A172 (cell line): ENCODE results near the gene CGB8. TPM values are rescaled to one million over a fixed set of nuclear protein-coding genes. Genes with fewer than 3 reads are reported as not detected.
"Not testable (repeated sequence)": the region's sequence is repeated elsewhere in the genome, so short reads cannot be mapped to it uniquely, and the experiment has no call there.

Experiments
- DNase-seq: peaks from one replicate; pipeline ENCODE4 v3.0.0-alpha.2; 2015; ENCODE audit warnings: low spot score
- total RNA-seq: library from RNA; depleted of rRNA; stranded (reverse); fragments of >200 nt; shearing (Covaris generic); gene quantifications from 2 replicates; pipeline ENCODE4 v1.2.3, GENCODE V29; 2014

CGB8 gene
- total RNA-seq, 1 experiment from 2014 or later = 8.8 TPM

- no peak for DNase-seq
Observed at GRCh38 chr19:49064768-49065611, 16.1 kb upstream of the CGB8 start, which contains the start of gene NTF4. NTF4 (minus strand) TSS chr19:49064818; CDS start chr19:49061997, 2,821 bp downstream.

- DNase-seq = no peak
Observed at GRCh38 chr19:49064029-49064629, 15.2 kb upstream of the CGB8 start.

GRCh38 chr19:49061445-49061844 is 12.5 kb upstream of the CGB8 start:
- DNase-seq = no peak

- no peak for DNase-seq
Observed at GRCh38 chr19:49061000-49061399, 12.1 kb upstream of the CGB8 start.

- no peak for DNase-seq
Observed at GRCh38 chr19:49059053-49059452, 10.1 kb upstream of the CGB8 start.

GRCh38 chr19:49058562-49058961 is 9.7 kb upstream of the CGB8 start:
- DNase-seq = peak; percentile 6

- peak; percentile 52 for DNase-seq
Observed at GRCh38 chr19:49057636-49058234, 8.8 kb upstream of the CGB8 start, which contains the start of gene CGB7. CGB7 (minus strand) TSS chr19:49057749; CDS start chr19:49055375, 2,374 bp downstream.

- DNase-seq = not testable (repeated sequence)
Observed at GRCh38 chr19:49056902-49057596, 8.1 kb upstream of the CGB8 start.

GRCh38 chr19:49056101-49056901 is 7.4 kb upstream of the CGB8 start:
- peak; percentile 39 for DNase-seq

GRCh38 chr19:49050376-49051033 is 1.6 kb upstream of the CGB8 start:
- peak; percentile 68 for DNase-seq

- DNase-seq = not testable (repeated sequence)
Observed at GRCh38 chr19:49049834-49050233, 923 bp upstream of the CGB8 start.

GRCh38 chr19:49043548-49043947 is 5.4 kb downstream of the CGB8 start, which contains the start of gene CGB5:
CGB5 (plus strand) TSS chr19:49043848; CDS start chr19:49044210, 362 bp downstream.
- DNase-seq = not testable (repeated sequence)

- not testable (repeated sequence) for DNase-seq
Observed at GRCh38 chr19:49042666-49043065, 6.2 kb downstream of the CGB8 start.

GRCh38 chr19:49042177-49042576 is 6.7 kb downstream of the CGB8 start:
- DNase-seq = peak; percentile 57

GRCh38 chr19:49039736-49040135 is 9.2 kb downstream of the CGB8 start:
- not testable (repeated sequence) for DNase-seq

- peak; percentile 72 for DNase-seq
Observed at GRCh38 chr19:49038557-49039276, 10.2 kb downstream of the CGB8 start.

- DNase-seq = not testable (repeated sequence)
Observed at GRCh38 chr19:49038111-49038510, 10.8 kb downstream of the CGB8 start.

- DNase-seq = not testable (repeated sequence)
Observed at GRCh38 chr19:49036815-49037214, 12.1 kb downstream of the CGB8 start, which contains the start of gene CGB1. CGB1 (minus strand) TSS chr19:49036895; CDS start chr19:49036711, 184 bp downstream.

- DNase-seq = not testable (repeated sequence)
Observed at GRCh38 chr19:49031642-49032301, 17.1 kb downstream of the CGB8 start, which contains the start of gene CGB2. CGB2 (plus strand) TSS chr19:49031890; CDS start chr19:49032096, 206 bp downstream.
